Karpas-422 (cell line): ENCODE data around the gene TPGS1. TPM values are rescaled to one million over a fixed set of nuclear protein-coding genes. Genes with fewer than 3 reads are reported as not detected.

Source experiments
- DNase-seq: peaks from one replicate; pipeline ENCODE4 v3.0.0-alpha.2; 2015
- H2AFZ ChIP-seq: fragments of 200-600 bp; sonication (generic); 2 replicates; pipeline ENCODE4 v1.6.1; 2014; ENCODE audit warnings: antibody characterized with exemption, low read length, mixed read lengths
- H3K27ac ChIP-seq: fragments of 200-600 bp; sonication (generic); 2 replicates; pipeline ENCODE4 v1.5.1; 2014; ENCODE audit warnings: mild to moderate bottlenecking, low read length, moderate library complexity
- H3K27me3 ChIP-seq: fragments of 200-600 bp; sonication (generic); 2 replicates; pipeline ENCODE4 v1.6.1; 2014; ENCODE audit warnings: low read length, mixed read lengths
- H3K36me3 ChIP-seq: fragments of 200-600 bp; sonication (generic); 2 replicates; pipeline ENCODE4 v1.6.1; 2014; ENCODE audit warnings: low read length, mixed read lengths; ENCODE audit not compliant: insufficient read depth
- H3K4me1 ChIP-seq: fragments of 200-600 bp; sonication (generic); 2 replicates; pipeline ENCODE4 v1.6.1; 2014; ENCODE audit warnings: mild to moderate bottlenecking, low read length, mixed read lengths
- H3K4me2 ChIP-seq: fragments of 200-600 bp; sonication (generic); 2 replicates; pipeline ENCODE4 v1.6.1; 2014; ENCODE audit warnings: low read length, low read depth, mild to moderate bottlenecking; ENCODE audit not compliant: poor library complexity, severe bottlenecking
- H3K4me3 ChIP-seq: fragments of 200-600 bp; sonication (generic); 2 replicates; pipeline ENCODE4 v1.5.1; 2014; ENCODE audit warnings: mild to moderate bottlenecking, antibody characterized with exemption, low read length, mixed read lengths
- H3K79me2 ChIP-seq: fragments of 200-600 bp; sonication (generic); 2 replicates; pipeline ENCODE4 v1.6.1; 2014; ENCODE audit warnings: mild to moderate bottlenecking, low read length, mixed read lengths
- H3K9ac ChIP-seq: fragments of 200-600 bp; sonication (generic); 2 replicates; pipeline ENCODE4 v1.6.0; 2014; ENCODE audit warnings: low read length
- H3K9me2 ChIP-seq: fragments of 200-600 bp; sonication (generic), shearing (Covaris generic); replicated peaks from 2 replicates; pipeline ENCODE4 v1.6.0; 2014; ENCODE audit warnings: mild to moderate bottlenecking, low read length, moderate library complexity; ENCODE audit not compliant: insufficient read depth
- H3K9me3 ChIP-seq: fragments of 300-700, 200-600 bp; sonication (generic); 2 replicates; pipeline ENCODE4 v1.6.1; 2014; ENCODE audit warnings: low read length, mixed read lengths
- H4K20me1 ChIP-seq: fragments of 200-600 bp; sonication (generic); 2 replicates; pipeline ENCODE4 v1.6.1; 2014; ENCODE audit warnings: mild to moderate bottlenecking, antibody characterized with exemption, low read length, low read depth; ENCODE audit not compliant: insufficient read depth
- total RNA-seq: library from RNA; depleted of rRNA; stranded (reverse); fragments of >200 nt; shearing (Covaris generic); gene quantifications from 2 replicates; pipeline ENCODE4 v1.2.3, GENCODE V29; 2014; ENCODE audit warnings: low replicate concordance

Gene TPGS1
- total RNA-seq, 1 experiment from 2014 or later = 13.8 TPM

DNA sequence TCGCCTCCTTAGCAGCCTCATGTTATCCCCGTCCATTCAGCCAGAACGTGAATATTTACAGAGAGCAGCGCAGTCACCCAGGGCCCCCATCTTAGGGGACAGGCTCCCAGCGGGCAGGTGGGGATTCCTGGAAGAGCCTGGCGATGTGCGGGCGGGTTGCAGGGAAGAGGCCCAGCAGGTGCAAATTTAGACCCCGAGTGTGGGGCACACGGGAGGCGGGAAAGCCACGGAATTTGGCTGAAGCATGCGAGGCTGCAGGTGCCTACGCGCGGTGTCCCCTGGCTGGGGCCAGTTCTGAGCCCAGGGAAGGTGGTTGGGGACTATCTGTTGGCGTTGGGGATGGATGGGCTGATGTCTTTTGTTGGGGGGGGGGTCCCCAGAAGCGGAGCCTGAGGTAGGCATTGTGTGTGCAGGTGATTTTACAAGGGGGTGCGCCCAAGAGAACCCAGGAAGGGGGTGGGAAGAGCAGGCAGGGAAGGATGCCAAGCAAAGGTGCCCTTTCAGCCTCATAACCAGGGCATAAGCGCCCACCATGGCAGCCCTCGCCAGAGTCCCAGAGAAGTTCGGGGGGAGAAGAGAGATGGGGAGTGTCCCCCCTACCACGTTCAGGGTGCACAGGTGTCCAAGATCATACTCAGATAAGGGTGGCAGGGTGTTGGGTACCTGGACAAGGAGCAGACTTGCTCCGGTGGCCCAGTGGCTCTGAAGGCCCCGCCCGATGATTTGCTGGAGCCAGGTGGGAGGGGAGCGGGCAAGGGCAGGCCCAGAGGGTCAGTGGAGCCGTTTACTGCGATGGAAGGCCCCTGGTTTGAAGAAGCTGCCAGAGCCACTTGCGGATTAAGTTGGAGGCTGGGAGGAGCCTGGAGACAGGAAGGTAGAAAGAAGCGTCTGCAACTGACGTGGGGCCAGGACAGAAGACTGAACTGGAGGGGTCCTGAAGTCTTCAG, 1.2 kb downstream of the TPGS1 start:
- H3K4me1 ChIP-seq = peaks cover 24% of the 10 kb centered on the region
- H3K9me3 ChIP-seq = no peaks in the 10 kb centered on the region
- H2AFZ ChIP-seq = no peak overlapping the region
- H4K20me1 ChIP-seq = no peaks in the 10 kb centered on the region
- H3K27me3 ChIP-seq = no peaks in the 10 kb centered on the region
- peak overlapping the region; percentile 91 for H3K9ac ChIP-seq
- H3K79me2 ChIP-seq = peaks cover 17% of the 10 kb centered on the region
- H3K9me2 ChIP-seq = no peaks in the 10 kb centered on the region
- H3K27ac ChIP-seq = no peak overlapping the region
- DNase-seq = no peak
- H3K4me2 ChIP-seq = peak overlapping the region; percentile 91
- peaks cover 4% of the 10 kb centered on the region for H3K36me3 ChIP-seq
- peak overlapping the region; percentile 97 for H3K4me3 ChIP-seq

DNA sequence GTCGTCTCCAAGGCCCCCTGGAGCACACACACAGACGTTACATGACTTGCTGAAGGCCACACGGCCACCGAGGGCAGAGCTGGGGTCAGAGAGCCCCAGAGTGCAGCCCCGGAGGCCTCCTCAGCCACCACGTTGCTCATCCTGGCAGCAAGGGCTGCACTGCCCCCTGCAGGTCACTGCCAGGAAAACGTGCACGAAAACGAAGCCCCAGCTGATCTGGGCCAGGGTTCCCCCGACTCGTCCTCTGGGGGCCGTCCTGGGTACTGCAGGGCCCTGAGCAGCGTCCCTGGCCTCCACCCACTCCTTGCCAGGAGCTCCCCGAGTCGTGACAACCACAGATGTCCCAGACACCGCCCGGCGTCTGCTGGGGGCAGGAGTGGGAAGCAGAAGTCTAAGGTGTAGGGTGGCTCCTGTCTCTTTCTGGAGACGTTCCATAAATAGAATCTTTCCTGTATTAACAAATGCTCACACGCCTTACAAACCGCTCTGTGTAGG, 3.4 kb downstream of the TPGS1 start:
- no peaks in the 10 kb centered on the region for H3K9me3 ChIP-seq
- no peaks in the 10 kb centered on the region for H4K20me1 ChIP-seq
- H3K27me3 ChIP-seq = no peaks in the 10 kb centered on the region
- H3K36me3 ChIP-seq = peaks cover 9% of the 10 kb centered on the region
- H3K4me3 ChIP-seq = no peak overlapping the region
- peak overlapping the region; percentile 5; the same call in 1 of the 2 replicates for H3K9ac ChIP-seq
- peaks cover 24% of the 10 kb centered on the region for H3K4me1 ChIP-seq
- no peak overlapping the region for H3K4me2 ChIP-seq
- H2AFZ ChIP-seq = no peak overlapping the region
- no peaks in the 10 kb centered on the region for H3K9me2 ChIP-seq
- H3K27ac ChIP-seq = no peak overlapping the region
- DNase-seq = peak; percentile 96
- H3K79me2 ChIP-seq = peaks cover 17% of the 10 kb centered on the region

DNA sequence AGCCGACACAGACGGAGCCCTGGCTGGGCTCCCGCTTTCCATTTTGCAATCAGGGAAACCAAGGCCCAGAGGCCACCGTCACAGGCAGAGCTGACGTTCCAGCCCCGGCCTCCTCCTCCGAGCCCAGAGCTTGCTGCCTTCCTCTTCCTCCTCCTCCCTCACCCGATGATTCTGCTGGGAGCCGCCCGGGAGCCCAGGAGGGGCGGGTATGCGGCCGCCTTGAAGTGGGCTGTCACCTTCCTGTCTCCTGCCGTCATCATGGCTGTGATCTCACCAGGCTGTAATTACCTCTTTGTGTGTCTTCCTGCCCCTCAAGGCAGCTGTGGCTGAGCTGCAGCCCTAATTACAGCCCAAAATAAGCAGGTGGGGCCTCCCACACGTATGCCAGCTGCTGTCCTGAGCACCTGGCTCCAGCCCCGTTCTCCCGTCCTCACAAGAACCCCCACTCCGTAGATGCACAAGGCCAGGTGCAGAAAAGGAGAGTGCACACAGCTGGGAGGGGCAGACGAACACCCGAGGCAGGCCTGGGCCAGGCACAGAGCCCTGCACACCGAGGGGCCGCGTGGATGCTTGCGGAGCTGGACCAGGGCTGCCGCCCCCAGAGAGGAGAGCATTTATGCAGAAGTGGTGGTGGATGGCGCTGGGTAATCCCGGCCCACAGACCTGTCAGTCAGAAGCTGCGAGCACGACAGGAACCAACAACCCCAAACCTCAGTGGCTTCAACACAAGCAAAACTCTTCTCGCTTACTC, 4.0 kb downstream of the TPGS1 start:
- Histone ChIP-seq H3K36me3 (peaks cover 9% of the 10 kb centered on the region), H3K27me3 (no peaks in the 10 kb centered on the region), H3K4me3 (no peak overlapping the region), H2AFZ (no peak overlapping the region), H3K4me2 (no peak overlapping the region), H3K4me1 (peaks cover 21% of the 10 kb centered on the region), H3K9me3 (no peaks in the 10 kb centered on the region), H3K9me2 (no peaks in the 10 kb centered on the region), H4K20me1 (no peaks in the 10 kb centered on the region), H3K27ac (no peak overlapping the region), H3K79me2 (peaks cover 17% of the 10 kb centered on the region), H3K9ac (peak overlapping the region; percentile 5; the same call in 1 of the 2 replicates)
- DNase-seq = peak; percentile 49

DNA sequence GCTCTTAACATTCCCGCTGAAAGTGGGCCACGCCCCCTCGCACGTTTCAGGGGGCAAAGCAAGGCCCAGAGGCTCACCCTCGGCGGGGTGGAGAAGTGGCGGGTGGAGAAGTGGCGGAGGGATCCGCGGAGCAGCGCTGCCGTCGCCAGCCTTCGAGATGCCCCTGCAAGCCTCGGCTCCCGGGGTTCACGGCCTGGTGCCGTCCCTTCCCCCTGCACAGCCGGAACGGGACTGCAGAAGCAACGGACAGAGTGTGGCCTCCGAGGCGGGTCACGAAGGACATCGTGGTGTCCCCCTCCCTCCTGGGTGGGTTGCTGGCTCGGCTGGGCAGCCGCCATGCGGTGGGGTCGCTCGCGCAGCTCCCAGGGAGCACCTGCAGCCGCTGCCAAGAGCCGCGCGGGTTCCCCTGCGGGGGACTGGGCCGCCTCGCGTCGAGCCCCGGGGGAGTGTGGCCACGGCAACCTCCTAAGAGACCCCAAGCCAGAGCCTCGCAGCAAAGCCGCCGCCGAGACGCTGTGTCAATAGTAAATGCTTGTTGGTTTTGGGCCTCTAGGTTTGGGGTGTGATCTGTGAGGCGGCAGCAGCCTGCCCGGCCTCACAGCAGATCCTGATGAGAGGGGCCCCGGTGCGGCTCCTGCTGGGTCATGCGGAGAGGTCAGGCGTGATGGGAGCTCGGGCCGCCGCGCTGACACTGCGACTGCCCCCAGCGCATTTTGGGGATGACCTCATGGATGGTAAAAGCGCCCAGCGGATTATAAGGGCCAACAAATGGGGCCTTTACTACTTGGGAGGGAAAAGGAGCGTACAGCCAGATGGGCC, 5.5 kb downstream of the TPGS1 start:
- Histone ChIP-seq H3K4me3 (no peak overlapping the region), H3K4me1 (peaks cover 18% of the 10 kb centered on the region), H2AFZ (no peak overlapping the region), H3K4me2 (no peak overlapping the region), H3K9me2 (no peaks in the 10 kb centered on the region), H3K36me3 (peaks cover 9% of the 10 kb centered on the region), H3K9ac (no peak overlapping the region), H3K27ac (no peak overlapping the region), H3K79me2 (peaks cover 17% of the 10 kb centered on the region), H3K27me3 (no peaks in the 10 kb centered on the region), H4K20me1 (no peaks in the 10 kb centered on the region), H3K9me3 (no peaks in the 10 kb centered on the region)
- no peak for DNase-seq

DNA sequence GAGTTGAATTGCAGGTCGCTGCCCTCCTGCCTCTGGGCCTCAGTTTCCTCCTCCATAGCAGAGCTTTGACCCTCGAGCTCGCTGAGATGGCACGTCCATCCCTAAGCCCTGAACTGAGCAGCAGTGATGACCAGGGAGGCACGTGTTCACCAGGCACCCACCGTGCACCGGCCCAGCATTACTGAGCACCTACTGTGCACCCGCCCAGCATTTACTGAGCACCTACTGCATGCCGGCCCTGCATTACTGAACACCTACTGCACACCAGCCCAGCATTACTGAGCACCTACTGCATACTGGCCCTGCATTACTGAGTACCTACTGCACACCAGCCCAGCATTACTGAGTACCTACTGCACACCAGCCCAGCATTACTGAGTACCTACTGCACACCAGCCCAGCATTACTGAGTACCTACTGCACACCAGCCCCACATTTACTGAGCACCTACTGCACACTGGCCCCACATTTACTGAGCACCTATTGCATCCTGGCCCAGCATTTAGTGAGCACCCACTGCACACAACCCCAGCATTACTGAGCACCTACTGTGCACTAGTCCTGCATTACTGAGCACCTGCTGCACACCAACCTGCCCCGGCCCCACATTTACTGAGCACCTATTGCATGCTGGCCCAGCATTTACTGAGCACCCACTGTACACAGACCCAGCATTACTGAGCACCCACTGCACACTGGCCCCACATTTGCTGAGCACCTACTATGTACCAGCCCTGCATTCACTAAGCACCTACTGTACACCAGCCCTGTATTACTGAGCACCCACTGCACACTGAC, 6.3 kb downstream of the TPGS1 start:
- H3K9me2 ChIP-seq = no peaks in the 10 kb centered on the region
- no peak overlapping the region for H3K27ac ChIP-seq
- no peaks in the 10 kb centered on the region for H4K20me1 ChIP-seq
- H3K4me2 ChIP-seq = no peak overlapping the region
- no peaks in the 10 kb centered on the region for H3K9me3 ChIP-seq
- H3K79me2 ChIP-seq = peaks cover 9% of the 10 kb centered on the region
- peaks cover 9% of the 10 kb centered on the region for H3K36me3 ChIP-seq
- no peak overlapping the region for H2AFZ ChIP-seq
- peaks cover 14% of the 10 kb centered on the region for H3K4me1 ChIP-seq
- H3K4me3 ChIP-seq = no peak overlapping the region
- H3K9ac ChIP-seq = no peak overlapping the region
- H3K27me3 ChIP-seq = no peaks in the 10 kb centered on the region
- DNase-seq = no peak

DNA sequence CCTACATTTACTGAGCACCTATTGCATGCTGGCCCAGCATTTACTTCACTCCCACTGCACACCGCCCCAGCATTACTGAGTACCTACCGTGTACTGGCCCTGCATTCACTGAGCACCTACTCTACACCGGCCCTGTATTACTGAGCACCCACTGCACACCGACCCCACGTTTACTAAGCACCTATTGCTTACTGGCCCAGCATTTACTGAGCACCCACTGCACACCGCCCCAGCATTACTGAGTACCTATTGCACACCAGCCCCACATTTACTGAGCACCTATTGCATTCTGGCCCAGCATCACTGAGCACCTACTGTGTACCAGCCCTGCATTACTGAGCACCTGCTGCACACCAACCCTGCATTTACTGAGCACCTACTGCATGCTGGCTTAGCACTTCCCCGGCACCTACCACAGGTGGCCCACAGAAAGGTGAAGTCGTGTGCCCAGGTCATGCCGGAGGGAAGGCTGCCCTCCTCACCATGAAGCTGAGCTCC, 6.9 kb downstream of the TPGS1 start:
- H3K27me3 ChIP-seq = no peaks in the 10 kb centered on the region
- peaks cover 3% of the 10 kb centered on the region for H3K79me2 ChIP-seq
- no peak overlapping the region for H3K4me2 ChIP-seq
- no peak overlapping the region for H3K27ac ChIP-seq
- H3K36me3 ChIP-seq = peaks cover 9% of the 10 kb centered on the region
- no peak for DNase-seq
- H3K4me1 ChIP-seq = peaks cover 9% of the 10 kb centered on the region
- no peak overlapping the region for H2AFZ ChIP-seq
- no peaks in the 10 kb centered on the region for H3K9me2 ChIP-seq
- no peaks in the 10 kb centered on the region for H3K9me3 ChIP-seq
- H4K20me1 ChIP-seq = no peaks in the 10 kb centered on the region
- H3K4me3 ChIP-seq = no peak overlapping the region
- H3K9ac ChIP-seq = no peak overlapping the region
